GM12801 (cell line): ENCODE results near the gene SGSM1.

ENCODE experiments used
- TF ChIP-seq, protein P1 (sequence below): IDR thresholded peaks from one replicate; pipeline ENCODE4 v1.5.1; 2011; ENCODE audit warnings: control low read depth; ENCODE audit not compliant: insufficient read length; ENCODE audit errors: extremely low read depth

SGSM1 gene

DNA sequence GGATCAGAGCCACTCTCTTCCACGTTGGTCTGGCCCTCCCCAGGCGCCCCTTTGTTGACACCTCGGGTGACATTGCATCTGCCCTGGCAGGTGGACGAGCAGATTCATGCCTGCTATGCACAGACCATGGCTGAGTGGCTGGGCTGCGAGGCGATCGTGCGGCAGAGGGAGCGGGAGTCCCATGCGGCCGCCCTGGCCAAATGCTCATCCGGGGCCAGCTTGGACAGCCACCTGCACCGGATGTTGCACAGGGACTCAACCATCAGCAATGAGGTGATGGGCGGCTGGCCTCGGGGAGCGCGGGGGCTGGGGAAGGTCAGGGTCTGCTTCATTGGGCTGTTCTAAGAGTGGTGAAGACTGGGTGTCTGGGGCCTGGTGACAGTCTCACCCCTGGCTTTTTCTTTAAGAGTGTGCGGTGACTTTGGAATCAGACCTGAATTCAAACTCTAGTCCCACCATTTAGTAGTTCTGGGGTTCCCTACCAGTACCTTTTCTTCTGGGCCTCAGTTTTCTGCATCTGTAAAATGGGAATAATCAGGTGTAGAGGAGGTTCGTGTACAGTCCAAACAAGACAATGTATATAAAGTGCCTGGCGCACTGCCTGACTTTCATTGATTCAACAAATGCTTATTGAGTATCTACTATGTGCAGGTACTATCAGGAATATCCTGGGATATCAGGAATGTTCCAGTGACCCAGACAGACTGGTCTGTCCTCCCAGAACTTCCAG is 87.5 kb downstream of the SGSM1 start:
- TF ChIP-seq, protein P1, sequence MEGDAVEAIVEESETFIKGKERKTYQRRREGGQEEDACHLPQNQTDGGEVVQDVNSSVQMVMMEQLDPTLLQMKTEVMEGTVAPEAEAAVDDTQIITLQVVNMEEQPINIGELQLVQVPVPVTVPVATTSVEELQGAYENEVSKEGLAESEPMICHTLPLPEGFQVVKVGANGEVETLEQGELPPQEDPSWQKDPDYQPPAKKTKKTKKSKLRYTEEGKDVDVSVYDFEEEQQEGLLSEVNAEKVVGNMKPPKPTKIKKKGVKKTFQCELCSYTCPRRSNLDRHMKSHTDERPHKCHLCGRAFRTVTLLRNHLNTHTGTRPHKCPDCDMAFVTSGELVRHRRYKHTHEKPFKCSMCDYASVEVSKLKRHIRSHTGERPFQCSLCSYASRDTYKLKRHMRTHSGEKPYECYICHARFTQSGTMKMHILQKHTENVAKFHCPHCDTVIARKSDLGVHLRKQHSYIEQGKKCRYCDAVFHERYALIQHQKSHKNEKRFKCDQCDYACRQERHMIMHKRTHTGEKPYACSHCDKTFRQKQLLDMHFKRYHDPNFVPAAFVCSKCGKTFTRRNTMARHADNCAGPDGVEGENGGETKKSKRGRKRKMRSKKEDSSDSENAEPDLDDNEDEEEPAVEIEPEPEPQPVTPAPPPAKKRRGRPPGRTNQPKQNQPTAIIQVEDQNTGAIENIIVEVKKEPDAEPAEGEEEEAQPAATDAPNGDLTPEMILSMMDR = no peak

DNA sequence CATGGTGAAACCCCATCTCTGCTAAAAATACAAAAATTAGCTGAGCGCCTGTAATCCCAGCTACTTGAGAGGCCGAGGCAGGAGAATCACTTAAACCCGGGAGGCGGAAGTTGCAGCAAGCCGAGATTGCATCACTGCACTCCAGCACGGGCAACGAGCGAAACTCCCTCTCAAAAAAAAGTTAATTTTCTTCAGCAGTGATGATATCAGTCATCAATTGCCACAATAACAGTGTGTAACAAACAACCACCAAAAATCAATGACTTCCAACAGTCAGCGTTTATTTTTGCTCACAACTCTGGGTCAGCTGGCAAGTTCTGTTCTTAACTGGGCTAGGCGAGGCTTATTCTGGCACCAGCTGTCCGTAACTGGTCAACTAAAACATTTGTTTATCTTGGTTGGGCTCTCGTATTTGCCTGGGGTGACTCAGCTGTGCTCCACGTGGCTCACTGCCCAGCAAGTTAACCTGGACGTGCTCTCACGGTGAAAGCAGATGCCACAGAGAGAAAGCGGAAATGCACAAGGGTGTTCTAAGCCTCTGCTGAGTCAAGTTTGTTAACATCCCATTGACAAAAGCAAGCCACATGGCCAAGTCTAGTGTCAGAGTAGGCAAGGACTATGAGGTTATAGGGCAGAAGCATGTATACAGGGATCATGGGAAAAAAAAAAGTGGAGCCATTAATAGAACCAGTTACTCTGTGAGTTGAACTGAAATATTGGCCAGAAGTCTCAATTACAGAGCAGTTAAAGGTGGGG is 88.4 kb downstream of the SGSM1 start:
- TF ChIP-seq, protein P1 = no peak

DNA sequence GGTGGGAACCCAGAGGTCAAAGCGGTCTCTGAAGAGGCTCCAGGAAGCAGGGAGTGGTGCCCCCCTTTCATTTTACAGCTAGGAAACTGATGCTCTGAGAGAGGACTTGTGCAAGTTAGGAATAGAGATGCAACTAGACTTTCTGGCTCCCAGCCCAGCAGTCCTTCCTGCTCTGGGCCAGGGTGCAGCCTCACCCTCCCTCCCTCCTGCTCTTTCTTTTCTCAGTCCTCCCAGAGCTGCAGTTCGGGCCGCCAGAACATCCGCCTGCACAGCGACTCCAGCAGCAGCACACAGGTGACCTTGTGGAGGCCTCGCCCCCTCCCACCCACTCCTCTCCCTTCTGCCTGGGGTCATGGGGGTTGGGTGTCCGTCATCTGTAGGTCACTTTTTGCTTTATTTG is 89.0 kb downstream of the SGSM1 start:
- TF ChIP-seq, protein P1 = no peak

DNA sequence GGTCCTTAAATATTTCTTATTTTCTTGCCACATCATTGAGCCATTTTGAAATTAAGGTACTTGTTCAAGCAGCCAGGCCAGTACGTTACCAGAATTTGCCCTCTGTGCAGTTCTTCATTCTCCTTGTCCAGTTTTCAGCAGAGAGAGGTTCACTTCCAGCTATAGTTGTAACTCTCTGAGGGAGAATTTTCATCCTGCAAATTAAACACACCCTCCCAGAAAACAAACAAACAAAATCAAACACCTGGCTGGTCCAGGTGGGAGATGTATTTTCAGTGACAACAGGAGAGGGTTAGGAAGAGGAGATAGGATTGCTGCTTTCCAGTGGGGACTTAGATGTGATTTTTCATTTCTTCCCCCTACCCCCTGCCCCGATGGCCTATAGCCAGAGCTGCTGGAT is 95.4 kb downstream of the SGSM1 start:
- TF ChIP-seq, protein P1 = no peak

DNA sequence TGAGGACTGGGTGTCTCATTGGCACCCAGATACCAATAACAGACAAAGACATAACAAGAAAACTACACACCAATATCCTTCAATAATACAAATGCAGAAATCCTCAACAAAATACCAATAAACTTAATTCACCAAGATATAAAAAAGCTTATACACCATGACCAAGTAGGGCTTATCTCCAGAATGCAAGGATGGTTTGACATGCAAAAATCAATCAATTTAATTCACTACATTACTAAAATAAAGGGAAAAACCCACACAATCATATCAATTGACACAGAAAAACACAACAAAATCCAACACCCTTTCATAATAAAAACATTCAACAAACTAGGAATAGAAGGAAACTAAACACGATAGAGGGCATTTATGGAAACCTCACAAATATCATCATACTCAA is 99.9 kb downstream of the SGSM1 start:
- TF ChIP-seq, protein P1 = no peak

DNA sequence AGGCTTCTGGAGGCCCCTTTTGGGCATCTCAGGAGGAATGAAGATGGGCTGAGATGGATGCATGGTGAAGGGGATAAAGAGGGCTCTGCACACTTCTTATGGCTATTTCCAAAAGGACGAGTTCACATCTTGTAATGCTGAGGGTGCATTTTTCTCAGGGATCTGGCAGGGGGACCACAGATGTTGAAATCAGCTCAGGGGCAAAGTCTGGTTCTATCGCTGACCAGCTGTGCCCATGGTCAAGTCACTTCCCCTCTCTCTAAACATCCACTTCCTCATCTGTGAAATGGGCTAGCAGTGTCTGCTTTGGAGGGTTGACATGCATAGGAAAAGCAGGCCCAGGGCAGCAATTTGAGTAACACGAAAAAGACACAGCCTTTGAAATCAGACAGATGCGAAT is 114.0 kb downstream of the SGSM1 start:
- TF ChIP-seq, protein P1 = no peak

DNA sequence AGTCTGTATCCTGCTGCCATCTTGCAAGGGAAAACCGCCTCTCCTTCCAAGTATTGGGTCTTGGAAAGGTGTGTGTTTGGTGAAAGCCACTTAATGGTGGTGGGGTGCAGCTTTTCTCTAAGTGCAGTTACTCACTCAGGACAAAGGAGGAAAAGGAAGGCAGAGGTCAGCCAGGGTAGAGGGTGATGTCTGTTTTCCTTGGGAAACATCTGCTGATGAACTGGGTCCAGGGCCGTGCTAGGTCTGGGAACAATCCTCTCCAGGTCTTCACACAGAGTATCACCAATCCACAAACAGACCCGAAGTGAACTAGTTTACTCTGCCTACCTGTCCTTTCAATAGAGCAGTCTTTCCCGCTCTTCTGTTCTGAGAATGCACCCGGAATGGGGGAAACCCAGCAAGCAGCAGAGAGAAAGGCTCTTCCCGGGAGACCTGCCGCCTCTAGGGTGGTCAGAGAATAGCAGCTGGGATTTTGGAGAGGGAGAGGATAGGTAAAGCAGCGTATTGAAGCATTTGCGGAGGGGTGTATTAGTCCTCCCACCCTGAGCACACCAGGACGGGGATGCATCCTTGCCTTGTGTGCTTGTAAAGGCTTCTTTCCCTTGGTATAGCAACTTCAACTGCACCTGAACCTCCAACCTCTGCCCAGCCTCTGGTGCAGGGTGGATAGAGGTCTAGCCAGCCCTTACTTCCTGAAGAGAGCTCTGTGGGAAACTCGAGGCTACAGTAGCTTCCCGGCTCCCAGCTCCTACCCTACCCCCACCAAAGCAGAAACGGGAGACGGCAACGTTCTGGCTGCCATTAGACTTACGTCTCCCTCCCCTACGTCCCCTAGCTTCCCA is 119.8 kb downstream of the SGSM1 start:
- TF ChIP-seq, protein P1 = no peak
